ENCODE results near the gene BAZ1A.
"Not testable (repeated sequence)": the region's sequence is repeated elsewhere in the genome, so short reads cannot be mapped to it uniquely, and the experiment has no call there.

The BAZ1A gene

GRCh38 chr14:34851395-34851794, 23.8 kb downstream of the BAZ1A start:
- no peak for DNase-seq

GRCh38 chr14:34845869-34846268, 29.3 kb downstream of the BAZ1A start:
- DNase-seq: no peak

DNA sequence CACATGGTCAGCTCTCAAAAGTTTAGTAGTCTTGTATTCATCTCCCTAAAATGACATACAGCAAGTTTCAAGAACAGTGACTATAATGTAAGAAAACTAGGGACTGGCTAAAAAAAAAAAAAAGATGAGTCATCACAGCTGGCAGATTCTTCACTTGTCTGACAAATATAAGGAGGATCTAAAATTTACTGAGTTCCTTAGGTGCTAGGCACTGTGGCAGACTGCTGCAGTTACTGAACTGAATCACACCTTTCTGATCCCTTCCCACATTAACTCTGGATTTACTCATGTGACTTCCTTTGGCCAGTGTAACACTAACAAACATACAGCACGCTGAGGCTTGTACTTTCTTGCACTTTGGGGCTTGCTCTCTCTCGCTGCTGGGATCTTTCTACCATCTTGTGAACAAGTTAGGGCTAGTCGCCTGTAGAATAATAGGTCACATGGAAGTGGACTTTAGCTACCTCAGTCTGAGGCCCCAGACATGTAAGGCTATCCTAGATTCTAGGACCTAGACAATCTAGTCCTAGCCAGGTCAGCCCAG, 32.1 kb downstream of the BAZ1A start:
- DNase-seq: no peak

GRCh38 chr14:34837801-34838322, 37.3 kb downstream of the BAZ1A start:
- no peak for DNase-seq

- DNase-seq: no peak
These were observed 39.8 kb downstream of the BAZ1A start for GRCh38 chr14:34835312-34835711.

DNA sequence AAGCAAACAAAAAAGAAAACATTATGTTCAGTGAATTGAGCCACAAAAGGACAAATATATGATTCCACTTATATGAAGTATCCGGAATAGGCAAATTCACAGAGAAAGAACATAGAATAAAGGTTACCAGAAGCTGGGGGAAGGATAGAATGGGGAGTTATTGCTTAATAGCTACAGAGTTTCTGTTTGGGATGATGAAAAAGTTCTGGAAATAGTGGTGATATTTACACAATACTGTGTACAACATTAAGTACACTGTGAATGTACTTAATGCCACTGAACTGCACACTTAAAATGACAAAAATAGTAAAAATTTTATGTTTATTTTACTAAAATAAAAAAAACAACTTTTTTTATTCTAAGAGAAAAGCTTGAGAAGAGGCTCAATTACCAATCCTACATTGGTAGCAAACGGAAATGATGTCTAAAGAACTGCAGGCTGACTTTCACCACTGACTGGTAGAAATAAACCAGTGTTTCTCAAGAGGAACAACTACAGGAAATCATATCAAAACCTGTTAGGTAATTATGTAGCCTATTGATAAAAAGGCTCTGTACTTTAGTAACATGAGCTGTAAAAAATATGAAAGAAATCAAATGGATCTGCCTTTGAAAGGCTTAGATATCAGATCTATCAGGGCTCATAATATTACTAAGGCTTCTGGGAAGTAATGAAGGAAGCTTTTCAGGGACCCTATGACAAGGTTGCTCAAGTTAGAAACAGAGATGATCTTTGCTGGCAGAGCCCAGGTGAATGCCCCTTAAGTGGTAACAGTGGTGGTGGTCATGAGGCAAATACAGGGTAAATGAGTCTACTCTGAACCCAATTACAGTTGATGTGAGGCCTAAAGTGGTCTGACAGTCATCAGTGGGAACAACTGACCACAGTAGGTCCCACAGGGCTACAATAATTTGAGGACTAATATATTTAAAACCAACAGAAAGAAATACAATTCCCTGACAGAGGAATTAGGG, 41.3 kb downstream of the BAZ1A start:
- DNase-seq: no peak

- DNase-seq: no peak
These were observed 48.5 kb downstream of the BAZ1A start for GRCh38 chr14:34826661-34827060.

DNA sequence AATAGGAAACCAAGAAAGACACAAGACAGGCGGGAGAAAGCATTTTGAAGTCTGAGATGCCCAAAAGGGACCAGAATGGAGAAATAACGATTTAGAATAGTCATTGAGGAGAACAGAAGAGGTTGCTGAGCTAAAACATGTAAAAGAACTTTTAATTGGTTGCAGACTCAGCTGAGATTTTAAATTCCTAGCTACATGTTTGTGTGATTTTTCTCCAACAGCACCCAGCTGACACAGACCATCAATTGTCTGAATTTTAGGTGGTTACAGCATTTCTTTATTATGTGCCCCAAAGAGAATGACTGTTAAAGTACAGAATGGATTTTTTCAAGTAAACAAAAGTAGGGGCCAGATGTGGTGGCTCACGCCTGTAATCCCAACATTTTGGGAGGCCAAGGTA, 50.3 kb downstream of the BAZ1A start:
- no peak for DNase-seq

GRCh38 chr14:34824256-34824655, 50.9 kb downstream of the BAZ1A start:
- DNase-seq: no peak

DNA sequence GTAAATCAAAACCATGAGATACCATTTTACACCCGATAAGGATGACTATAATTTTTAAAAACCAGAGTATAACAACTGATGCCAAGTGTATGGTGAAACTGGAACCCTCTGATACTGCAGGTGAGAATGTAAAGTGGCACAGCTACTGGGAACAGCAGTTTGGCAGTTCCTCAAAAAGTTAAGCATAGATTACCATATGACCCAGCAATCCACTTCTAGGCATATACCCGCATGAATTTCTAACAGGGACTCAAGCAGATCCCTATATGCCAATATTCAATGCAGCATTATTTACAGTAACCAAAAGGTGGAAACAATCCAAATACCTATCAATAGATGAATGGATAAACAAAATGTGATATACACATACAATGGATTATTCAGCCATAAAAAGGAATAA, 57.4 kb downstream of the BAZ1A start:
- no peak for DNase-seq

GRCh38 chr14:34810028-34810427, 65.1 kb downstream of the BAZ1A start:
- no peak for DNase-seq

DNA sequence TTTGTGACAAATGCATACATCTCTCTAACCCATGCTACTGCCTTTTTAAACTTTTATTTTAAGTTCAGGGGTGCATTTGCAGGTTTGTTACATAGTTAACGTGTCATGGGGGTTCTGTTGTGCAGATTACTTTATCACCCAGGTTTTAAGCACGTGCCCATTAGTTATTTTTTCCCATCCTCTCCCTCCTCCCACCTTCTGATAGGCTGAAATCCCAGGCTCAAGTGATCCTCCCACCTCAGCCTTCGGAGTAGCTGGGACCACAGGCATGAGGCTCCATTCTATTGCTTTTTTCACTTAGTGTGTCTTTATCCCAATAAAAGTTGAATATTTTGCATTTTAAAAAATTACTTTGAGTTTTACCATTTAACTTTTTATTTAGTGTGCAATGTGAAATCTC, 68.9 kb downstream of the BAZ1A start:
- DNase-seq: no peak

DNA sequence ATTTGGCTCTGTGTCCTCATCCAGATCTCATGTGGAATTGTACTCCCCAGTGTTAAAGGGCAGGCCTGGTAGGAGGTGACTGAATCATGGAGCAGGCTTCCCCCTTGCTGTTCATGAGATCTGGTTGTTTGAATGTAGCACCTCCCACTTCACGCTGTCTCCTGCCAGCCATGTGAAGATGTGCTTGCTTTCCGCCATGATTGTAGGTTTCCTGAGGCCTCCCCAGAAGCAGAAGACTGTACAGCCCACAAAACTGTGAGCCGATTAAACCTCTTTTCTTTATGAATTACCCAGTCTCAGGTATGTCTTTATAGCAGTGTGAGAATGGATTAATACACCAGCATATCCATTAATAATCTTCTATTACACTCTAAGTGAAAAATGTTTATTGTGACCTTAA, 70.2 kb downstream of the BAZ1A start:
- DNase-seq: no peak

- DNase-seq: not testable (repeated sequence)
These were observed 76.3 kb downstream of the BAZ1A start for GRCh38 chr14:34798861-34799260.

GRCh38 chr14:34797747-34798583, 77.2 kb downstream of the BAZ1A start:
- no peak for DNase-seq

DNA sequence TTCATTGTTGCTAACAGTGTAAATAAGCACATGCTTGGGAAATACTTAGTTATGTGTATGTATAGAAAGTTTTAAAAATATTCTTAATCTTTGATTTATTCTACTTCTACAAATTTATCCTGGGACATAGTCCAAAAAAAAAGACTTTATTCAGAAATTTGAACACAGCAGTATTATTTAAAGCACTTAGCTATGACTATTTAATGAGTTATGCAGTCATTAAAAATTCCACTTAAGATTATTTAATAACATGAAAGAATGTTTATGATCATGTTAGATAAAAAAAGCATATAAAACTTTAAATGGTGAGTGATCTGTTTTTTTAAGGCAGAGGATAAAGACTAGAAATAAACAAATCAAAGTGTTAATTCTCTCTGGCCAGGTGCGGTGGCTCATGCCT, 78.3 kb downstream of the BAZ1A start:
- DNase-seq: no peak

DNA sequence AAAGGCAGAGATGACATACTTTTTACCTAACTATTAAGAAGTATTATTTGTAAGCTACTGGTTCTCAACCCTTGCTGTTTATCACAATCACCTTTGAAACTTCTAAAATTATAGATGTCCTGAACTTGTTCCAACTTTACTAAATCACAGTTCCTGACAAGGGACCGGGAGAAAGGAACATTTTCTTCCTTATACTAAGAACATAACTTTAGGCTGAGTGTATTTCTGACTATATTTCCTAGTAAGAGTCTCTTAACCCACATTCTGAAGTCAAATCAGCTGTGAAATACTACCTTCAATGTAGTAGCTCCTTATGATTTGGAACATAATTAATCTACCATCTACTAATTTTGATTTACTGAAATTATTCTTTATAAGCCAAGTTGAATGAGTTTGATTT, 80.2 kb downstream of the BAZ1A start:
- DNase-seq: no peak

- DNase-seq: no peak
These were observed 80.9 kb downstream of the BAZ1A start for GRCh38 chr14:34794217-34794616.

DNA sequence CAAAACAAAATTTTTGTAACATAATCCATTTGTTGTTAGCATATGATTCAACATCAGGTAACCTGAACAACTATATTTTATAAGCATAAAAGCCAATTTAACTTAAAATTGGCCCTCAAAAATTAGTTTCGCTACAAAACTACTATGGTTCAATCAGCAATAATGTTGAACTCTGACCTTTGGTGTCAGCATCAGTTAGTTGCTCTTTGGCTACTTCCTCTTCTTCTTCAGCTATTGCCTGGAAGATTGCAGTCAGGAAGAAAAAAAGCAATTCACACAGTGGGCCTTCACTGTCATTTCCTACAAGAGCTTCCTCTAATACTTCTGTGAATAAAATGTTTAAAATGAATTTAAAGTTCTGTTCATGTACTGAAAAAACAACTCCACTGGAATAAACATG, 82.6 kb downstream of the BAZ1A start:
- DNase-seq: no peak

DNA sequence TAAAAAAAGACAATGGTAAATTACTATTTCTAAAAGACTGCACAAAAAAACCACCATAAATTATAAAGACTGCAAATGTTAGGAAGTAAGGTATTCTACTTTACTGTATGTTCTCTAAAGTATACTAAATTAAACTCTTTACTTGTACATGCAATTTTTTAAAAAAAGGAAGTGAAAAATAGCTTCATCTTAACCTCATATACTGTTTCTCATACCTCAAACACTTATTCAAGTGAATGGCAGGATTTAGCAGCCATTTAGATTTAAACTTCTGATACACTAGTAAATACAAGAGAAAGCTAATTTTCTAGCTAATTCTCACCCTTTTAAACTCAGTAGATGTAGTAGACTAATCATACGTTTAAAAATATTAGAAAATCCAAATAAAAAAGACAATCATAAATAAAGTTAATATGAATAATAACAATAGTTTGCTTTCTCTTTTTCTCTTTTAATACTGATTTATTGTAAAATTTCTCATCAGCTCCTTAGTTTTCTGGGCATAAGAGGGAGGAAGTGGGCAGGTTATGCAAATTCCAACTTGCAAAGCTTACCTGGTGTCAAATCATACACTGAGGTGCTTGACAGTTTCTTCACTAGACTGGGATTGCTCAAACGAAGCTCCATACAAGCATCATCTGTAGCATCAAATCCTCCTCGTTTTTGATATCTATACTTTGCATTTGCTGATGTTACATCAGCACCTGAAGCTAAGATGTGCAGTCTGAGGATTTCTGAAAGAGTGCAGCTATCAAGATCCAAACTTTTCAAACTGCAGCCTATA, 89.7 kb downstream of the BAZ1A start:
- DNase-seq: no peak

GRCh38 chr14:34782031-34782430, 93.1 kb downstream of the BAZ1A start:
- no peak for DNase-seq

GRCh38 chr14:34781242-34781641, 93.9 kb downstream of the BAZ1A start:
- DNase-seq: no peak

DNA sequence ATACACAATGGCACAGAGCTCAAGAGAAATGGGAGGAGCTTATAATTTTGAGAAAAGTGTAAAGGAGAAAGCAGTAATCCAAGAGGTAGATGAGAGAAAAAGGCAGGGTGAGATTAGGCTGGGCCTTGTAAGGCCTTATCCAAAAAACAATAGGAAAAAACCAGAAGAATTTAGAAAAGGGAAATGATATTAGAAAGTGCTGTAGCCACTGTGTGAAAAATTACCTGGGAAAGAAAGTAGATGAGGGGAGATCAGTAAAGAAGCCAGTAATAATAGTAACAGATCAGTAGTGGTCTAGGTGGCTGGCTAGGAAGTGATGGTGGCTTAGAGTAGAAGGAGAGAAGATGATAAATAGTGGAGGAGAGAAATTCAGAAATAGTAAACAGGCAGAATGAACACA, 94.5 kb downstream of the BAZ1A start:
- DNase-seq: no peak

Data from GDM1 (cell line).